Natural killer cell (primary cell): ENCODE results near the gene NANOS2. TPM values are rescaled to one million over a fixed set of nuclear protein-coding genes. Genes with fewer than 3 reads are reported as not detected.

ENCODE experiments used
- ATAC-seq, 3 donors: fragments of 150-1000 bp in 2 of 3; fragments of 200-7000 bp in 1 of 3; cut with Tn5 transposase; 1 replicate in 1 of 3; 2 replicates in 2 of 3; pipeline ENCODE4 v1.10.0; 2021; ENCODE audit warnings: mild to moderate bottlenecking in 2 of 3, moderate library complexity in 2 of 3
- DNase-seq, 2 donors: peaks; one replicate each; pipeline versions ENCODE4 v3.0.0 to v3.0.0-alpha.2; 2013 to 2021; ENCODE audit warnings: mixed read lengths in 1 of 2
- H3K27ac ChIP-seq: one replicate; pipeline ENCODE4 v1.5.1; 2013; ENCODE audit warnings: mild to moderate bottlenecking, low read length
- H3K27me3 ChIP-seq: one replicate; pipeline ENCODE4 v1.6.1; 2013; ENCODE audit warnings: low read length; ENCODE audit not compliant: control insufficient read depth, insufficient read depth
- H3K36me3 ChIP-seq: one replicate; pipeline ENCODE4 v1.6.1; 2013; ENCODE audit warnings: low read length; ENCODE audit not compliant: control insufficient read depth, insufficient read depth
- H3K4me1 ChIP-seq: one replicate; pipeline ENCODE4 v1.6.1; 2013; ENCODE audit warnings: low read length; ENCODE audit not compliant: control insufficient read depth, insufficient read depth
- H3K4me3 ChIP-seq: one replicate; pipeline ENCODE4 v1.5.1; 2013; ENCODE audit warnings: low read length
- H3K9me3 ChIP-seq: one replicate; pipeline ENCODE4 v1.6.1; 2013; ENCODE audit warnings: low read length; ENCODE audit not compliant: control insufficient read depth, insufficient read depth
- H3K27ac Mint-ChIP-seq, 2 donors: one replicate each; pipeline ENCODE4 v1.8.0; 2022; ENCODE audit warnings: mild to moderate bottlenecking in 2 of 2, mixed read lengths in 2 of 2, moderate library complexity in 1 of 2
- H3K27me3 Mint-ChIP-seq, 2 donors: one replicate each; pipeline ENCODE4 v1.8.0; 2022; ENCODE audit warnings: low read depth in 2 of 2, mixed read lengths in 2 of 2
- H3K36me3 Mint-ChIP-seq: one replicate; pipeline ENCODE4 v1.8.0; 2022; ENCODE audit warnings: mixed read lengths
- H3K4me1 Mint-ChIP-seq, 2 donors: one replicate each; pipeline ENCODE4 v1.8.0; 2022; ENCODE audit warnings: mixed read lengths in 2 of 2
- H3K4me3 Mint-ChIP-seq: one replicate; pipeline ENCODE4 v1.8.0; 2022; ENCODE audit warnings: mild to moderate bottlenecking, moderate library complexity, mixed read lengths
- H3K9me3 Mint-ChIP-seq, 2 donors: one replicate each; pipeline ENCODE4 v1.8.0; 2022; ENCODE audit warnings: mixed read lengths in 2 of 2
- CTCF ChIP-seq: fragments of 200-600 bp; IDR thresholded peaks from one replicate; pipeline ENCODE4 v1.8.0; 2022; ENCODE audit warnings: antibody characterized with exemption
- WGBS: methylation state at CpG from one replicate; pipeline ENCODE4 v1.1.7; 2013; ENCODE audit warnings: missing lambda C conversion rate; ENCODE audit not compliant: insufficient coverage; 5-methylcytosine and 5-hydroxymethylcytosine counted together
- intact Hi-C: fragments of 100-400 bp; cut with micrococcal nuclease; formaldehyde crosslinking; loops from one replicate; pipeline ENCODE4 v1.14.2; 2022
- total RNA-seq, 4 donors: library from RNA; stranded (reverse); fragments of 120-200 nt in 1 of 4; gene quantifications; one replicate each; pipeline versions ENCODE4 v1.2.3 to v1.2.4, GENCODE V29; 2013 to 2022

Gene NANOS2
- total RNA-seq, 3 donors from 2014 or later (not counting 1 experiment from before 2014, with no cell fraction given), result not detected

DNA sequence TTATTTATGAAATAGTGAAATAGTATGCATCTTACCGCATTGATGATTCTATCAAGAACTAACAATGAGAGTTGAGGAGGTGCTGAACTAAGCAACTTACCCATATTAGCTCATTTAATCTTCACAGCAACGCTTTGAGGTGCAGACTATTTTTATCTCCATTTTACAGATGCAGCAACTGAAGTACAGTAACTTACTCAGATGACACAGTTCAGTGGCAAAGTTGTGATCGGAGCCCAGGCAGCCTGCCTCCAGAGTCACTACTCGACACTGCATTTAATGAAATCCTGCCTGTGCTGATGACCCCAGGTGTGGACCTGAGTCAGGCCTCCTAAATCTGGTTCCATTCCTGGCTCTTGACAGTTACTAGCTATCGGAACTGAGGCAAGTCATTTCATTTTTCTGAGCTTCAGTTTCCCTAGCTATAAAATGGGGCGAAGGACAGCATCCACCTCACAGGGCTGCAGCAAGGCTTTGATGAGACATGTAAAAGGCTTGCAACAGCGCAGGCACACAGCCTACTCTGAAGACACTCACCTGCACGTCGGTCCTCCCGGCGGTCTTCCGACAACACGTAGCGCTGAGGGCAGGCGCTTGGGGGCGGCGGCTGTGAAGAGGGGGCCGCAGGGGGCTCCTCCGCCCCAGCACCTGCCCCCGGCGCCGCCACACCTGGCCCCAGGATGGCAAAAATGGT is 13.7 kb downstream of the NANOS2 start:
- H3K27ac Mint-ChIP-seq, result peak overlapping the region in 1 of 2 donors; percentile 92
- Histone ChIP-seq H3K4me3 (no peak overlapping the region), H3K36me3 (peaks cover 10% of the 10 kb centered on the region), H3K4me1 (peaks cover 29% of the 10 kb centered on the region), H3K27me3 (no peaks in the 10 kb centered on the region), H3K27ac (no peak overlapping the region), H3K9me3 (no peaks in the 10 kb centered on the region)
- intact Hi-C loops, result no loop called here
- no peak for ATAC-seq
- no peak for DNase-seq
- H3K9me3 Mint-ChIP-seq, result no peaks in the 10 kb centered on the region
- peaks cover 0 to 3% of the 10 kb centered on the region in 2 donors for H3K27me3 Mint-ChIP-seq
- 88% methylated on average over 21 of the region's 22 CpGs for WGBS
- no peak for TF ChIP-seq CTCF
- H3K4me1 Mint-ChIP-seq, result peaks cover 0 to 30% of the 10 kb centered on the region in 2 donors
- no peaks in the 10 kb centered on the region for H3K36me3 Mint-ChIP-seq
- H3K4me3 Mint-ChIP-seq, result peak overlapping the region; percentile 58

- Mint-ChIP-seq H3K4me3 (peak overlapping the region; percentile 58), H3K9me3 (no peaks in the 10 kb centered on the region), H3K4me1 (peaks cover 4 to 30% of the 10 kb centered on the region in 2 donors), H3K36me3 (no peaks in the 10 kb centered on the region), H3K27me3 (peaks cover 0 to 3% of the 10 kb centered on the region in 2 donors), H3K27ac (peak overlapping the region in 1 of 2 donors; percentile 69)
- Histone ChIP-seq H3K27me3 (no peaks in the 10 kb centered on the region), H3K4me1 (peaks cover 29% of the 10 kb centered on the region), H3K4me3 (no peak overlapping the region), H3K36me3 (peaks cover 12% of the 10 kb centered on the region), H3K27ac (no peak overlapping the region), H3K9me3 (no peaks in the 10 kb centered on the region)
- DNase-seq, result no peak
- ATAC-seq, result no peak
- WGBS, result 96% methylated on average over 4 of the region's 4 CpGs
- intact Hi-C loops, result no loop called here
- TF ChIP-seq CTCF, result no peak
Measured at GRCh38 chr19:45899919-45900589, 14.5 kb downstream of the NANOS2 start.

GRCh38 chr19:45899253-45899652 is 15.3 kb downstream of the NANOS2 start:
- Histone ChIP-seq H3K4me1 (peaks cover 29% of the 10 kb centered on the region), H3K9me3 (no peaks in the 10 kb centered on the region), H3K27me3 (no peaks in the 10 kb centered on the region), H3K4me3 (no peak overlapping the region), H3K27ac (no peak overlapping the region), H3K36me3 (peaks cover 14% of the 10 kb centered on the region)
- ATAC-seq (no peak), DNase-seq (no peak)
- no peak overlapping the region for H3K27ac Mint-ChIP-seq
- peaks cover 4 to 30% of the 10 kb centered on the region in 2 donors for H3K4me1 Mint-ChIP-seq
- peaks cover 0 to 3% of the 10 kb centered on the region in 2 donors for H3K27me3 Mint-ChIP-seq
- H3K9me3 Mint-ChIP-seq, result no peaks in the 10 kb centered on the region
- no peak overlapping the region for H3K4me3 Mint-ChIP-seq
- WGBS, result 97% methylated on average over 5 of the region's 7 CpGs
- intact Hi-C loops, result no loop called here
- no peak for TF ChIP-seq CTCF
- H3K36me3 Mint-ChIP-seq, result no peaks in the 10 kb centered on the region
